Activated naive CD4-positive, alpha-beta T cell treated with anti-CD3 and anti-CD28 coated beads, Interleukin-2, amount 10 ng/mL, durations not matched to agents 7 days and 5 days (primary cell): ENCODE results near the gene JAK1.

Source experiments
- CTCF ChIA-PET: fragments of 350-600 bp; sonication (Branson Sonifier 250); formaldehyde crosslinking; loops from one replicate; lab custom pipeline; 2021; ENCODE audit warnings: antibody characterized with exemption; lab: Charles Lee
- DNase-seq: peaks from one replicate; pipeline ENCODE4 v3.0.0-alpha.2; 2020
- H3K27ac Mint-ChIP-seq: one replicate; pipeline ENCODE4 v1.8.0; 2021; ENCODE audit warnings: mild to moderate bottlenecking, moderate library complexity, mixed read lengths
- H3K27me3 Mint-ChIP-seq: one replicate; pipeline ENCODE4 v1.8.0; 2021; ENCODE audit warnings: mild to moderate bottlenecking, mixed read lengths
- H3K36me3 Mint-ChIP-seq: one replicate; pipeline ENCODE4 v1.8.0; 2021; ENCODE audit warnings: mixed read lengths
- H3K4me1 Mint-ChIP-seq: one replicate; pipeline ENCODE4 v1.8.0; 2021; ENCODE audit warnings: mixed read lengths
- H3K4me3 Mint-ChIP-seq: one replicate; pipeline ENCODE4 v1.8.0; 2021; ENCODE audit warnings: mild to moderate bottlenecking, moderate library complexity, mixed read lengths
- H3K9me3 Mint-ChIP-seq: one replicate; pipeline ENCODE4 v1.8.0; 2021; ENCODE audit warnings: mixed read lengths

Gene JAK1

GRCh38 chr1:64843675-64844074, 122.7 kb downstream of the JAK1 start:
- Mint-ChIP-seq H3K4me3 (no peak overlapping the region), H3K36me3 (peaks cover 56% of the 10 kb centered on the region), H3K27ac (peak overlapping the region; percentile 64), H3K27me3 (no peaks in the 10 kb centered on the region), H3K4me1 (no peaks in the 10 kb centered on the region), H3K9me3 (no peaks in the 10 kb centered on the region)
- DNase-seq, result no peak
- CTCF ChIA-PET, result no interaction called here

- H3K36me3 Mint-ChIP-seq, result peaks cover 64% of the 10 kb centered on the region
- no peak overlapping the region for H3K4me3 Mint-ChIP-seq
- CTCF ChIA-PET, result no interaction called here
- DNase-seq, result no peak
- H3K4me1 Mint-ChIP-seq, result no peaks in the 10 kb centered on the region
- no peaks in the 10 kb centered on the region for H3K27me3 Mint-ChIP-seq
- no peaks in the 10 kb centered on the region for H3K9me3 Mint-ChIP-seq
- no peak overlapping the region for H3K27ac Mint-ChIP-seq
Measured at GRCh38 chr1:64842224-64842623, 124.1 kb downstream of the JAK1 start.

GRCh38 chr1:64841330-64842065, 124.9 kb downstream of the JAK1 start:
- no peak overlapping the region for H3K4me3 Mint-ChIP-seq
- no peaks in the 10 kb centered on the region for H3K27me3 Mint-ChIP-seq
- no peaks in the 10 kb centered on the region for H3K4me1 Mint-ChIP-seq
- no peaks in the 10 kb centered on the region for H3K9me3 Mint-ChIP-seq
- peaks cover 67% of the 10 kb centered on the region for H3K36me3 Mint-ChIP-seq
- CTCF ChIA-PET, result no interaction called here
- no peak for DNase-seq
- no peak overlapping the region for H3K27ac Mint-ChIP-seq

- Mint-ChIP-seq H3K27ac (no peak overlapping the region), H3K36me3 (peaks cover 68% of the 10 kb centered on the region)
Measured at GRCh38 chr1:64839732-64840405, 126.5 kb downstream of the JAK1 start.

GRCh38 chr1:64839261-64839660, 127.1 kb downstream of the JAK1 start:
- Mint-ChIP-seq H3K4me3 (no peak overlapping the region), H3K27ac (no peak overlapping the region), H3K9me3 (no peaks in the 10 kb centered on the region), H3K27me3 (no peaks in the 10 kb centered on the region), H3K36me3 (peaks cover 65% of the 10 kb centered on the region), H3K4me1 (no peaks in the 10 kb centered on the region)
- CTCF ChIA-PET, result no interaction called here
- DNase-seq, result no peak

More at GRCh38 chr1:64839732-64840405, 126.5 kb downstream of the JAK1 start:
- H3K9me3 Mint-ChIP-seq, result no peaks in the 10 kb centered on the region
- H3K4me3 Mint-ChIP-seq, result no peak overlapping the region
- no peaks in the 10 kb centered on the region for H3K4me1 Mint-ChIP-seq
- no peaks in the 10 kb centered on the region for H3K27me3 Mint-ChIP-seq
- CTCF ChIA-PET, result no interaction called here
- DNase-seq, result no peak

- DNase-seq, result no peak
- H3K36me3 Mint-ChIP-seq, result peaks cover 66% of the 10 kb centered on the region
- no peaks in the 10 kb centered on the region for H3K27me3 Mint-ChIP-seq
- CTCF ChIA-PET, result no interaction called here
- H3K4me3 Mint-ChIP-seq, result no peak overlapping the region
- no peak overlapping the region for H3K27ac Mint-ChIP-seq
- no peaks in the 10 kb centered on the region for H3K9me3 Mint-ChIP-seq
- no peaks in the 10 kb centered on the region for H3K4me1 Mint-ChIP-seq
Measured at GRCh38 chr1:64838486-64838885, 127.9 kb downstream of the JAK1 start.

- DNase-seq, result no peak
- CTCF ChIA-PET, result no interaction called here
- Mint-ChIP-seq H3K27me3 (no peaks in the 10 kb centered on the region), H3K9me3 (no peaks in the 10 kb centered on the region), H3K36me3 (peaks cover 71% of the 10 kb centered on the region), H3K4me3 (no peak overlapping the region), H3K27ac (no peak overlapping the region), H3K4me1 (no peaks in the 10 kb centered on the region)
Measured at GRCh38 chr1:64836802-64837201, 129.5 kb downstream of the JAK1 start.

GRCh38 chr1:64834734-64835133, 131.6 kb downstream of the JAK1 start:
- Mint-ChIP-seq H3K4me1 (peaks cover 6% of the 10 kb centered on the region), H3K36me3 (peaks cover 62% of the 10 kb centered on the region), H3K4me3 (no peak overlapping the region), H3K27me3 (no peaks in the 10 kb centered on the region), H3K27ac (no peak overlapping the region), H3K9me3 (no peaks in the 10 kb centered on the region)
- no peak for DNase-seq
- CTCF ChIA-PET, result no interaction called here

GRCh38 chr1:64830030-64830651, 136.2 kb downstream of the JAK1 start:
- no peaks in the 10 kb centered on the region for H3K27me3 Mint-ChIP-seq
- peaks cover 39% of the 10 kb centered on the region for H3K4me1 Mint-ChIP-seq
- H3K4me3 Mint-ChIP-seq, result no peak overlapping the region
- H3K27ac Mint-ChIP-seq, result peak overlapping the region; percentile 6
- H3K9me3 Mint-ChIP-seq, result no peaks in the 10 kb centered on the region
- CTCF ChIA-PET, result interaction anchor here (0.6 kb wide), 1 partner anchor 159 kb away, joined by 3 read pairs; no protein-coding TSS in a partner anchor
- peaks cover 31% of the 10 kb centered on the region for H3K36me3 Mint-ChIP-seq
- DNase-seq, result no peak

GRCh38 chr1:64829411-64830029, 136.8 kb downstream of the JAK1 start:
- Mint-ChIP-seq H3K4me1 (peaks cover 39% of the 10 kb centered on the region), H3K27ac (no peak overlapping the region), H3K36me3 (peaks cover 29% of the 10 kb centered on the region), H3K4me3 (no peak overlapping the region), H3K9me3 (no peaks in the 10 kb centered on the region), H3K27me3 (no peaks in the 10 kb centered on the region)
- DNase-seq, result no peak
- CTCF ChIA-PET, result no interaction called here

GRCh38 chr1:64828829-64829228, 137.5 kb downstream of the JAK1 start:
- CTCF ChIA-PET, result no interaction called here
- Mint-ChIP-seq H3K4me1 (peaks cover 41% of the 10 kb centered on the region), H3K4me3 (no peak overlapping the region), H3K27me3 (no peaks in the 10 kb centered on the region), H3K36me3 (peaks cover 22% of the 10 kb centered on the region), H3K9me3 (no peaks in the 10 kb centered on the region), H3K27ac (peak overlapping the region; percentile 1)
- DNase-seq, result no peak

- CTCF ChIA-PET, result interaction anchor here (1.0 to 1.3 kb wide), 2 partner anchors 81 to 215 kb away, joined by 3 read pairs; no protein-coding TSS in a partner anchor
- Mint-ChIP-seq H3K27me3 (no peaks in the 10 kb centered on the region), H3K4me3 (no peak overlapping the region), H3K4me1 (peaks cover 41% of the 10 kb centered on the region), H3K9me3 (no peaks in the 10 kb centered on the region), H3K36me3 (peaks cover 9% of the 10 kb centered on the region), H3K27ac (peak overlapping the region; percentile 55)
- no peak for DNase-seq
Measured at GRCh38 chr1:64826991-64827390, 139.4 kb downstream of the JAK1 start.

- H3K27me3 Mint-ChIP-seq, result no peaks in the 10 kb centered on the region
- H3K27ac Mint-ChIP-seq, result no peak overlapping the region
- H3K36me3 Mint-ChIP-seq, result peaks cover 2% of the 10 kb centered on the region
- CTCF ChIA-PET, result interaction anchor here (0.7 to 2.6 kb wide), 20 partner anchors 10 to 577 kb away, joined by 3 to 14 read pairs (median 4); no protein-coding TSS in a partner anchor
- peaks cover 26% of the 10 kb centered on the region for H3K4me1 Mint-ChIP-seq
- H3K4me3 Mint-ChIP-seq, result no peak overlapping the region
- peak; percentile 75 for DNase-seq
- no peaks in the 10 kb centered on the region for H3K9me3 Mint-ChIP-seq
Measured at GRCh38 chr1:64823691-64824476, 142.5 kb downstream of the JAK1 start.
